GM18870 (cell line): Measurements from ENCODE around the gene RARB.
A peak's percentile ranks its signal among the peaks of the same experiment; 100 is the strongest.

Experiments
- ATAC-seq: cut with Tn5 transposase; IDR thresholded peaks from one replicate; pipeline ENCODE4 v1.9.1; 2021; ENCODE audit warnings: moderate library complexity; ENCODE audit not compliant: unreplicated experiment

RARB gene

GRCh38 chr3:25427942-25428788 is at the start of gene RARB:
Gene RARB (plus strand): TSS chr3:25428263. CDS start chr3:25428732, 469 bp downstream.
- peak; percentile 64 for ATAC-seq

- ATAC-seq, result no peak
These were observed 49.2 kb upstream of the RARB start for GRCh38 chr3:25378786-25379311.

GRCh38 chr3:25380222-25380739 is 47.8 kb upstream of the RARB start:
- ATAC-seq, result no peak

DNA sequence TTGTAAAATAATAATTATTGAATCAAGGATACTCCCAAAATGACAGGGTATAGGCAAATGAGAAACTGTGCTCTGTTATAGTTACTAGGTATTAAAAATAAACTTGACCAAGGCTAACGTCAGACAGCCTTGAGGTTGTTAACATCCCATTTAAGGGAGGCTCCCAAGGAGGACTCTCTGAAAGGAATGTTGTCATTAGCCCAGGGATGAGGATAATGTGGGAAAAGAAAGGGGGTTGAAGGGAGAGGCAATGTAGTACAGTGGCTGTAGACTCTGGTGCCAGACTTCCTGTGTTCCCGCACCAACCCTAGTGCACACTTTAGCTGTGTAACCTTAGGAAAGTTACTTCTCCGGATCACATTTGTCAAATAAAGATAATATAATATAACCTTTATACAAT is 47.0 kb upstream of the RARB start:
- no peak for ATAC-seq

DNA sequence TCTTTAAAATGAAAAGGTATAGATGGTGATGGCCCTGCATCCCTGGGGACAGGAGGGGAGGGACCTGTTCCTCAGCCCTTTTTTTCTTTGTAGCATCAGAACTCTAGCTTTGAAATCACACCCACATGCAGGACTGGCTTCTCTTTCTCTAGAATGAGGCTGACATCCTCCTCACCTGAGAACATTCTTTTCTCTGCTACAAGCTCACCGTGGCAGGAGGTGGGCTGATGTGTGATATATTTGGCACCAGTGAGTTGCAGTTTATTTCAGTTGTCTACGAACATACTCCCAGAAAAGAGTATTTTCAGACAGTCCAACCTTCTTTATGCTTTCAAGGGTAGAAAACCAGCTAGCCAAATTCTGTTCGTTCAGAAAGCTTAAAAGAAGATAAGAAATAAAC is 43.6 kb upstream of the RARB start:
- no peak for ATAC-seq

- no peak for ATAC-seq
These were observed 42.1 kb upstream of the RARB start for GRCh38 chr3:25385807-25386460.

- no peak for ATAC-seq
These were observed 41.3 kb upstream of the RARB start for GRCh38 chr3:25386686-25387255.

- ATAC-seq, result no peak
These were observed 37.5 kb upstream of the RARB start for GRCh38 chr3:25390605-25391004.

- ATAC-seq, result no peak
These were observed 31.8 kb upstream of the RARB start for GRCh38 chr3:25396251-25396650.

- ATAC-seq, result no peak
These were observed 31.4 kb upstream of the RARB start for GRCh38 chr3:25396686-25397085.

GRCh38 chr3:25397150-25397549 is 30.9 kb upstream of the RARB start:
- no peak for ATAC-seq

DNA sequence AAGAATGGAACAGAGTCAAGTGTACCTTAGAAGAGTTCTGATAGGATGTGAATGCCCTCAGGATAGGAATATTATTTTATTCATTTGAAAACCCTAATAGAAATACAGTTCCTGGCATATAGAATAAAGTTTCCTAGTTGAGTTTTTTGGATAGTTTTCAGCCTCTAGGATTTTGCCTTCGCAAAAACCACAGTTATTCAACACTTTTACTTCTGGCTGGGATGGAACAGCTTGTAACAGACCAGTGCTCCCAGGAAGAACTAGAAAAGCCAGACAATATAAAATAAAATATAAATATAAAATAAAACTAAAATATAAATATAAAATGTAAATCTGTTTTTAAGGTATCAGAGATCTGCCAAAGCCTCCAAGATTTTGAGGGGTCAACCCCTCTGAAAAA is 27.5 kb upstream of the RARB start:
- ATAC-seq, result no peak

DNA sequence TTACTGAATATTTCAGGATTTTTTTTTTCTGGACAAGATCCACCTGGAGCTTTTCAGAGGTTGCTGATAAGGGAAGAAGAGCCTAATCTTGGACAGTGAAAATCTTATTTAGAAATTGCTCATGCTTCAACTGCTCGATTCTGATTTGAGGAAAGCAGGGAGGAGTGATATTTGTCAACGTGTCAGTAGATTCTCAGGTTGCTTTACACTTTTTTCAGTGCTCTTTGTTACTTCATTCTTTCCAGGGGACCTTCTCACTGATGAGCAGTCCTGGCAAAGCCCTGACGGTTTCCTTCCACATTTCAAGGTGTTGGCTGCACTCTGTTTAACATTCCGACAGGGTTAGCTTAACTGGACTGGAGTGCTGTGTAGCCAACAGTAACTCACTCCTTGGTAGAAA is 24.1 kb upstream of the RARB start:
- ATAC-seq, result no peak

DNA sequence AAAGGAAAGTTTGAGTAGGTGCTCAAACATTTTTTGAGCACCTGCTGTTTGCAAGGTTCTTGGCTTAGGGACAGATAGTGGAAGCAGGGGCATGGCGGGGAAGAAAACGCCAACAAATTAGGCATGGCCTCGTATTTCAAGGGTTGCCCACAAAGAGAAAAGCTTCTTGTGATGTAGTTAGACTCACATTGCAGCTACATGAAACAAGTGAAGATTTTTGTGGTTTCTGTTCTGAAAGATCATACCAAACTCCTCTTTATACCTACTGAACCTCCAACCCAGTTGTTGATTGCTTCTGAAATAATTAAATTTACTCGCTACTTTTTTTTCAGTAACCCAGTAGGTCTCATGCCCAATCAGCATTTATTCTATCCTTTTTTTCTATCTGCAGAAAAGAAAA is 23.5 kb upstream of the RARB start:
- no peak for ATAC-seq

GRCh38 chr3:25405335-25405734 is 22.7 kb upstream of the RARB start:
- ATAC-seq, result no peak

GRCh38 chr3:25410703-25411102 is 17.4 kb upstream of the RARB start:
- ATAC-seq, result no peak

GRCh38 chr3:25412269-25412668 is 15.8 kb upstream of the RARB start:
- no peak for ATAC-seq

GRCh38 chr3:25416176-25416575 is 11.9 kb upstream of the RARB start:
- no peak for ATAC-seq

GRCh38 chr3:25418596-25418995 is 9.5 kb upstream of the RARB start:
- ATAC-seq, result no peak

GRCh38 chr3:25419251-25419650 is 8.8 kb upstream of the RARB start:
- ATAC-seq, result no peak

DNA sequence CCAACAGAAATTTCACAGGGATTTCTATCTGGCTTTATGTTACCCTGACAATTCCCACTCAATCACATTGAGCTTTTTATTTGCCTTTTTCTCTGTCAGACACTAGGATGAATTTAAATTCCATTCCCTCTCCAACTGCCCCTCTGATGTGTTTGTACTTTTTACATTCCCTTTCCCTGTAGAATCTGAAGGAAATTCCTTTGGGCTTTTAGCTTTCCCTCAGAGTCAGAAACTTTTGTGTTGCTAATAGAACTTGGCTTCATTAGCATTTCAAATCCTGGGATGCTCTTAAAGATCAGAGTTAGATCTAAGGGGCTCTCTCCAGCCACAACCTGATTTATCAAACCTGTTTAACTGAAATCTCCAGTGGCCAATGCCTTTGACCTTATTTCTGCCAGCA is 7.9 kb upstream of the RARB start:
- ATAC-seq, result no peak

DNA sequence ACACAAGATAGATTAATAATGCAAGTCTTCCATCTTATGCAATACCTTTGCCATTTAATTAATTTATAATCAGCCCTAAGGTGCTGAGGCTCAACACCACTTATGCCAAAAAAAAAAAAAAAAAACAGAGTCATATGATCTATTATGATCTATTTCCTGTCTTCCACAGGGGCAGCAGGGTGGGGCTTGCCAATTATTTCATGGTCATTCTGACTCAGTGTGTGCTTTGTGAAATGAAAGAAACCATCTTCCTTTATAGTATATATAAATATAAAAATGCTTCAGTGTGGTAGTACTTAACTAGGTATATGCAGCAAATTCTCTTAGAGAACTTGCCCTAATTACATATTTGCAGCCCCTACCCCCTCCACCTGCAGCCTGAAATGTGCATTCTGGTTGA is 7.2 kb upstream of the RARB start:
- ATAC-seq, result no peak
